SKM-1 treated with dmso at 0.1 percent for 144 hours (cell line): ENCODE measurements around the gene TPD52L1.
A peak's percentile ranks its signal among the peaks of the same experiment; 100 is the strongest.

Source experiments
- DNase-seq: peaks from one replicate; lab custom pipeline; 2025; ENCODE audit not compliant: unreplicated experiment; lab: John Stamatoyannopoulos, UW

TPD52L1 gene

DNA sequence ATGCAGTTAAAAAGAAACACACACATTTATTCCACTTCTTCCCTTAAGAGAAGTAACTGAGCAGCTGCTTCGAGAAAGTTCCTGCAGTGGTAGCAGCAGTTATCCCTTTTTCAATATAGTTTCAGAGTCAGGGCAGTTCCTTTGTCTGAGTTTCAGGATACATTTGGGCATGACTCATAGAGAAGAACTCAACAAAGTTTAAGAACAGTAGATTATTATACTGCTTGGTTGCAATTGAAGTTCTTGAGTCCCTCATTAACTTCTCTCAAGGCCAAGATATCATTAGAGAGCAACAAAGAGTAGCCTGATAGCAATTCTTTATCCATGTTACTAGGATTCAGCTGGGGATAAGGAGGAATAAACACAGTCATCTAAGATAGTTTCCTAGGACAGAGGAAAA, 54.4 kb downstream of the TPD52L1 start:
- no peak for DNase-seq

DNA sequence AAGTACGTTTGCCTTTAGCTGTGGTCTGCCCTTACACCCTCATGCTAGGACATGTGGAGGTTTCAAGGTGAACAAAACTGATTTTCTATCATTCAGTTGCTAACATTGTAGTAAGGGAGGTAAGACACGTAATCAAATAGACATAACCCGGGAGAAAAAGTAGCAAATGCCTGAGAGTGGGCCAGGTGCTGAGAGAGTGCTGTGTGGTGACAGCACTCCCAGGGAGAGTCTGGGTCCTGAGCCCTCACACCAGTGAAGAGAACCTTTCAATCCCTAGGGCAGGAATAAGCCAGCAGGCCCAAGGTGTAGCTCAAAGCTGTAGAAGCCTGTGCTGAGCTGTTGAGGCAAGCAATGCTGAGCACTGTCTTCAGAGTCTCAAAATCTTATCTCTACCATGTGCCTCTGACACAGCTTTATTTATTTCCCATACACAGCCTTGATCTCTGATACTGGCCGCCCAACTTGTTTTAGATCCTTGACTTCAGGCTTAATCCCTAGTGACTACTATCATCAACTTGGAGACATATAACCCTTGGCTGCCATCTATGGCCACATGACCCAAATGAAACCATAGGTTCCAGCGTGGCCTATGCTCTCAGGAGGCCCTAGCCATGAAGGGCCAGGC, 55.2 kb downstream of the TPD52L1 start:
- no peak for DNase-seq

DNA sequence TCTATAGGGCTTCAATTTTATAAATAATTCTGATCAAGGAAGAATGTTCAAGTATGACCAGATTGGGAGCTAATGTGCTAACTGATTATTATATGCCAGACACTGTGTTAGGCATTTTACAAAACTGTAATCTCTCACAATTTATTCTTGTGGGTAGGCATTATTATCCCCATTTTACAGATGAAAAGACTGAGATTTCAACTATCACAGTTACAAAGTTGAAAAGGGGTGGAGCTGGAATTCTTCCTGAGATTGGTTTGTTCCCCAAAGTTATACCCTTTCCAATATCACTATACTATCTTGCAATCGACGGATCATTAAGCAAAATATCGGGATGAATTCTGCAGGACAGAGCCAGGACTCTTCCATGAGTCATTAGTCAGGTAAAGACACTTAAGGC, 57.1 kb downstream of the TPD52L1 start:
- DNase-seq: no peak

GRCh38 chr6:125211352-125211751, 57.8 kb downstream of the TPD52L1 start:
- no peak for DNase-seq

- DNase-seq: no peak
Observed at GRCh38 chr6:125212377-125212776, 58.8 kb downstream of the TPD52L1 start.

DNA sequence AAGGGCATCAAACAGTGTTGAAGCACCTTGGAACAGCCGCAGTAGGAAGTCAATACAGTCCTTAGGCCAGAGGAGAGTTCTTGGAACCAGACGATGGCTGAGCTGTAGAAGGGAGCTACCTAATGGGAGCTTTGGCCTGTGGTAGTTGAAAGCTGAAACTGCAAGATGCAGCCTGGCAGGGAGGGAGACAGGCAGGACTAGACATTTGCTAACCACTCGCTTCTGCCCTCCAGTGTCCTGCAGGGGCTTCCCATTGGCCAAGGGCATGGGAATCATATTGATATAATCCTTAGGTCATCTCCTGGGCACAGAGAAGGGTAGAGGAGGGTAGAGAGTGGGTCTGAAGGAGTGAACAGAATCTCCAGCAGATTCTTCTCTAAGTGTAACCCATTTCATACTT, 60.4 kb downstream of the TPD52L1 start:
- DNase-seq: peak; percentile 12

DNA sequence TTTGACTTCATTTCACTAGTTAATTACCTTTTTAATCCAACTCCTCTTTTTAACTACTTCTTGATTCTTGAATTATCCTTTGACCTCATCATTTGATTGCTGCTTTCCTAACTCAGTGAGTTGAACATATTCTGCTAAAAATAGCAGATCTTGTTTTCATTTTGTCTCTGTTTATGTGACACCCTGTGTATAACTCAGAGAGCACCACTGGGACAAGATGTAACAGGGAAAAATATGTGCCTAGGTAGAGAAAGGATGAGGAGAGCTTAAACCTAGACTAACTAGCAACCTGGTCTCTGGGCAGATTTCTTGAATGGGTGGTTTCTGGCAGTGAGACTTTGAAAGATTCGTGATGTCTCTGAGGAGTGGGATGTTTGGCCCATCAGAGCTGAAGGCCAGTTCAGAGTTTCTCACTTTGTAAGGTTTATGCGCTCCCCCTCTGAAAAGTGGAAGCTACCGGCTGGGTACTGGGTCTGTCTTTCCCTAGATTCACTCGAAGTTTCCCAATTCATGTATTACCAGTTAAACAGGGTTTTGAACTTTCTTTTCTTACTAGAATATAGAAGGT, 61.8 kb downstream of the TPD52L1 start:
- no peak for DNase-seq

GRCh38 chr6:125216015-125216414, 62.4 kb downstream of the TPD52L1 start:
- DNase-seq: no peak

GRCh38 chr6:125217369-125217768, 63.8 kb downstream of the TPD52L1 start:
- no peak for DNase-seq

DNA sequence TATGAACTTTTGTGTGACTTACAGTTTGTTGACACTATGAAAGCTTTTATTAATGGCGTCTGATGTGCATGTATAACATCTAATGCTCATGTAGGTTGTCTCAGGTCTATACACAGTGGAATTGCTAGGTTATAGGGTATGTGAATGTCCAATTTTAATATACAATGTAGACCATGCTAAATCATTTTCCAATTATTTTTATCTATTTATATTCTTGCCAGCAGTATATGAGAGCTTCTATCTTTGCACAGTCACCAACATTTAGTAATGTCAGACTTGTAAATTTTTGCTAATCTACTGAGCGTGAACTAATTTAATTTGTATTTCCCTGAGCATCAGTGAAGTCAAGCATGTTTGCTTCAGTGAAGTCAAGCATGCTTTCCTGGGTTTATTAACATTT, 64.4 kb downstream of the TPD52L1 start:
- no peak for DNase-seq

GRCh38 chr6:125219361-125219895, 65.9 kb downstream of the TPD52L1 start:
- no peak for DNase-seq

GRCh38 chr6:125220712-125221111, 67.1 kb downstream of the TPD52L1 start:
- DNase-seq: no peak

DNA sequence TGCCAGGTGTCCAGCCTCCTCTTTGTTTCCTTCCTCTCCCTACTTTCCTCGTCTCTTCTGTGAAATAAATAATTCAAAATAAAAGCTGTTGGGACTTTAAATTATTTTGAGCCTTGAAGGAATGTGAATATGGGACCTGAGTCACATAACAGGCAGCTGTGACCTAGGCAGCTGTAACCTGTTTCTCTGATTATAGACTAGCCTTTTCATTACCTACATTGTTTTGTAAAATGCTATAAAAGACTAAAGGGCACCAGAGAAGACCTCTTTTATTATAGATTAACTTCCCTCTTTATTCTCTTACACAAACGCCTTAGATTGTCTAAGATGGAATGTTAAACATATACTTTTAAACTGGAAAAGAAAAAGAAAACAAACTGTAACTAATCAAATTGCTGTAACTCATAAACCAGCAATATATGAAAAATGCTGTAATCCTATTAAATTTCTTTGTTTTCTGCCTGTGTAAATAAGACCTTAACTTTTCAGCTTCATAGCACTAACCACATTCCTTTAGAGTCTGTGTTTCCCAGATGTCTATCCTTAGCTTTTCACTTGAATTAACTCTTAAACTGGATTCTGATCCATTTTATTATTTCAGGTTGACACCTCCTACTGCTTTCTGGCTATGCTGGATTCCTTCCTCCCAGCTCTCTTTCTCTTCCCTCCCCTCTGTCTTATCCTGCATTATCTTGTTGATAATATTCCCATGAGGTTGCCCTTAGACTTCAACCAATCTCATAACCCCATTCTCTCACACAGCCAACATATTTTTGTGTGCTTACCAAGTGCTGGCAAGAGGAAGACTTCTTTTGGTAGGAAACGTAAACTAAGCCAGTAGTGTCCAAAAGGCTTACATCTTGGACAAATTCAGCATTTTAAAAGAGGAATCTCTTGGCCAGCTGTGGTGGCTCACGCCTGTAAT, 69.2 kb downstream of the TPD52L1 start:
- no peak for DNase-seq

DNA sequence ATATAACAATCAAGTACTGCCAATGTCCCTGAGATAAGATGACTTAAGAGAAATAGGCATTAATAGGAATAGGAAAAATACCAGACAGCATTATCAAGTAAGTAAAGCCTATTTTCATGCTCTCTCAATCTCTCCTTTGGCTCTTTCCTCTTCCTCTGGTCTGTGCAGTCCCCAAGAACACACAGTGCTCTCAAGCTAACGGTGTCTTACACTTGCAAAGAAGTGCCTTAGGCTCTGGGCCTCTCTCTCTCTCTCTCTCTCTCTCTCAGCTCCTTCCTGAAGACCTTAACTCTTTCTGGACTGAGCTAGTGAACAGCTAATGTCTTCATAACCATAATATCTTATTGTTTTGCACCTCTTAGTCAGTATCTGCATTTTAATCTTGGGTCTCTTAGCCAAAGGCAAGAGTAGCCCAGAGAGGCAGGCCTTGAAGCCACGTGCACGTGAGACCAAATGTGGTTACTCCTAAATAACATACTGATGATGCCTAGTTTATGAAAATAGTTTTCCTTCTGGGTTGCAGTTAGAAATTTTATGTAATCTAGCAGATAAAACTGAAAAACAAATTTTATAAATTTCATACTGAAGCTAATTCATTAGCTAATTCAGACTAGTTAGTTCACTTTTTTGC, 70.8 kb downstream of the TPD52L1 start:
- no peak for DNase-seq

- DNase-seq: no peak
Observed at GRCh38 chr6:125227244-125227643, 73.7 kb downstream of the TPD52L1 start.

- DNase-seq: no peak
Observed at GRCh38 chr6:125228981-125229479, 75.5 kb downstream of the TPD52L1 start.

DNA sequence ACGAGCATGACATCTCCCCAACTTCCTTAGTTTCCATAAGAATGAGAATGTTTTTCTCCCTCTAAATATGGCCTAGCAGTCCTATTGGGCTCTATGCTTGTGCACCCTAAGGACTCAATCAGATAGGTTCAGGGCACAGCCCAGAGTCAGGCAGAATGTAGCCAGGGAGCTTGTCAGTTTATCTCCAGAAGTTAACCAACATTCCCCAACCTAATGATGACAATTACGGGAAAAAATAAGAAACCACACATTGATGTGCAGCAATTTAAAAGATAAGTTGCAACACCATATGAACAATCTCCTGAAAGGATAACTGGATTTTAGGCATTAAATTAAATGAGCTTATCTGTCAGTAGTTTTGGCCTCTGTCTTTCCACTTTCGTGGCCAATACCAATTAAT, 77.1 kb downstream of the TPD52L1 start:
- no peak for DNase-seq

GRCh38 chr6:125231133-125231532, 77.6 kb downstream of the TPD52L1 start:
- no peak for DNase-seq

GRCh38 chr6:125231574-125232343, 78.2 kb downstream of the TPD52L1 start:
- no peak for DNase-seq

- no peak for DNase-seq
Observed at GRCh38 chr6:125232466-125232865, 78.9 kb downstream of the TPD52L1 start.
